ENCODE data around the gene UBE2H.
"Not testable (repeated sequence)": the region's sequence is repeated elsewhere in the genome, so short reads cannot be mapped to it uniquely, and the experiment has no call there.

The UBE2H gene

GRCh38 chr7:129804890-129805719, 147.7 kb downstream of the UBE2H start:
- DNase-seq, result no peak

GRCh38 chr7:129804111-129804889, 148.5 kb downstream of the UBE2H start:
- no peak for DNase-seq

GRCh38 chr7:129803546-129804081, 149.1 kb downstream of the UBE2H start:
- DNase-seq, result no peak

- no peak for DNase-seq
Observed at GRCh38 chr7:129801882-129802281, 150.9 kb downstream of the UBE2H start.

GRCh38 chr7:129800901-129801300, 151.9 kb downstream of the UBE2H start:
- DNase-seq, result no peak

- no peak for DNase-seq
Observed at GRCh38 chr7:129799350-129799955, 153.3 kb downstream of the UBE2H start.

- DNase-seq, result no peak
Observed at GRCh38 chr7:129798616-129799349, 154.0 kb downstream of the UBE2H start.

- DNase-seq, result no peak
Observed at GRCh38 chr7:129797214-129797789, 155.5 kb downstream of the UBE2H start.

GRCh38 chr7:129796186-129796775, 156.5 kb downstream of the UBE2H start:
- no peak for DNase-seq

- DNase-seq, result not testable (repeated sequence)
Observed at GRCh38 chr7:129794461-129794860, 158.3 kb downstream of the UBE2H start.

- no peak for DNase-seq
Observed at GRCh38 chr7:129793506-129794310, 159.1 kb downstream of the UBE2H start.

GRCh38 chr7:129792721-129793120, 160.0 kb downstream of the UBE2H start:
- no peak for DNase-seq

- no peak for DNase-seq
Observed at GRCh38 chr7:129790136-129790535, 162.6 kb downstream of the UBE2H start.

- DNase-seq, result no peak
Observed at GRCh38 chr7:129789652-129790051, 163.1 kb downstream of the UBE2H start.

GRCh38 chr7:129789000-129789399, 163.8 kb downstream of the UBE2H start:
- DNase-seq, result no peak

- DNase-seq, result no peak
Observed at GRCh38 chr7:129786825-129787563, 165.8 kb downstream of the UBE2H start.

- DNase-seq, result no peak
Observed at GRCh38 chr7:129785685-129786514, 166.9 kb downstream of the UBE2H start.

- peak; percentile 58 for DNase-seq
Observed at GRCh38 chr7:129784783-129785684, 167.7 kb downstream of the UBE2H start.

All from hematopoietic multipotent progenitor cell treated with erythropoietin and hydrocortisone succinate and interleukin-3 and kit ligand, for 6 days (in vitro differentiated cells).